SK-N-SH (cell line): Measurements from ENCODE around the gene OGFRL1. TPM values are rescaled to one million over a fixed set of nuclear protein-coding genes. Genes with fewer than 3 reads are reported as not detected.

Source experiments
- CTCF ChIA-PET: fragments of 300-600, 350-600 bp; formaldehyde crosslinking; extraction: SDS; loops from one replicate; lab custom pipeline; 2021; lab: Yijun Ruan, JAX
- POLR2A ChIA-PET: fragments of 350-600 bp; sonication (Branson Sonifier 250); formaldehyde crosslinking; extraction: SDS; loops from one replicate; lab custom pipeline; 2020; ENCODE audit warnings: antibody characterized with exemption, inconsistent platforms; lab: Yijun Ruan, JAX
- DNase-seq: peaks from one replicate; pipeline ENCODE4 v3.0.0; 2012
- H2AFZ ChIP-seq: fragments of 200-600 bp; sonication (generic); 2 replicates; pipeline ENCODE4 v1.8.1; 2016; ENCODE audit warnings: antibody characterized with exemption, mild to moderate bottlenecking, low read depth
- H3F3A ChIP-seq: fragments of 200-600 bp; sonication (generic); replicated peaks from 2 replicates; pipeline ENCODE3; 2016; ENCODE audit warnings: antibody characterized with exemption, mild to moderate bottlenecking; ENCODE audit not compliant: insufficient read depth
- H3K27ac ChIP-seq, 2 experiments: fragments of 200-500 bp in 1 of 2; fragments of 200-600 bp in 1 of 2; sonication (Bioruptor generic) in 1 of 2; sonication (generic), shearing (Covaris generic) in 1 of 2; 2 replicates each; pipeline versions ENCODE4 v1.5.1 to v1.6.1; 2014 to 2016; ENCODE audit warnings: low read depth in 2 of 2, inconsistent platforms in 1 of 2, low read length in 1 of 2, mild to moderate bottlenecking in 1 of 2, mixed read lengths in 1 of 2
- H3K27me3 ChIP-seq: fragments of 200-600 bp; sonication (generic), shearing (Covaris generic); 2 replicates; pipeline ENCODE4 v1.6.1; 2016; ENCODE audit warnings: mixed run types; ENCODE audit not compliant: insufficient read depth
- H3K36me3 ChIP-seq, 2 experiments: fragments of 200-500 bp in 1 of 2; fragments of 200-600 bp in 1 of 2; sonication (Bioruptor generic) in 1 of 2; sonication (generic) in 1 of 2; replicated peaks in 1 of 2; 2 replicates each; pipeline versions ENCODE3 to v1.5.1; 2014 to 2016; ENCODE audit warnings: low read length in 1 of 2, mild to moderate bottlenecking in 1 of 2; ENCODE audit not compliant: insufficient read depth in 2 of 2, control insufficient read depth in 1 of 2
- H3K4me1 ChIP-seq, 2 experiments: fragments of 200-500 bp in 1 of 2; fragments of 200-600 bp in 1 of 2; sonication (Bioruptor generic) in 1 of 2; sonication (generic), shearing (Covaris generic) in 1 of 2; 2 replicates each; pipeline versions ENCODE4 v1.5.1 to v1.6.1; 2014 to 2016; ENCODE audit warnings: low read depth in 1 of 2, low read length in 1 of 2, mixed run types in 1 of 2; ENCODE audit not compliant: insufficient read depth in 2 of 2, control insufficient read depth in 1 of 2
- H3K4me2 ChIP-seq: fragments of 200-600 bp; sonication (generic), shearing (Covaris generic); 2 replicates; pipeline ENCODE4 v1.6.1; 2017; ENCODE audit warnings: mixed run types
- H3K4me3 ChIP-seq, 2 experiments: fragments of 200-500 bp in 1 of 2; fragments of 200-600 bp in 1 of 2; sonication (Bioruptor generic) in 1 of 2; sonication (generic), shearing (Covaris generic) in 1 of 2; 2 replicates each; pipeline versions ENCODE4 v1.5.1 to v1.8.1; 2014 to 2016; ENCODE audit warnings: low read depth in 2 of 2, inconsistent platforms in 1 of 2, low read length in 1 of 2, mild to moderate bottlenecking in 1 of 2, mixed read lengths in 1 of 2, moderate library complexity in 1 of 2
- H3K79me2 ChIP-seq: fragments of 200-600 bp; sonication (generic); 2 replicates; pipeline ENCODE4 v1.8.1; 2017; ENCODE audit warnings: mild to moderate bottlenecking; ENCODE audit not compliant: insufficient read depth
- H3K9ac ChIP-seq: fragments of 200-600 bp; sonication (generic); 2 replicates; pipeline ENCODE4 v1.6.1; 2017; ENCODE audit warnings: mixed run types
- H3K9me2 ChIP-seq: fragments of 200-600 bp; sonication (generic); 2 replicates; pipeline ENCODE4 v1.6.1; 2017; ENCODE audit warnings: mixed run types
- H3K9me3 ChIP-seq: fragments of 200-600 bp; sonication (generic); 2 replicates; pipeline ENCODE4 v1.6.1; 2017; ENCODE audit warnings: mixed run types, mild to moderate bottlenecking, moderate library complexity
- H4K20me1 ChIP-seq: fragments of 200-600 bp; sonication (generic); 2 replicates; pipeline ENCODE4 v1.6.1; 2017; ENCODE audit warnings: mild to moderate bottlenecking, mixed run types; ENCODE audit not compliant: insufficient read depth
- CHD2 ChIP-seq: fragments of 150-350 bp; IDR thresholded peaks from 2 replicates; pipeline ENCODE4 v1.6.1; 2018; ENCODE audit warnings: low read length; ENCODE audit not compliant: partially characterized antibody
- CTCF ChIP-seq: fragments of 200-600 bp; sonication (generic); IDR thresholded peaks from 2 replicates; pipeline ENCODE4 v1.6.1; 2017; ENCODE audit warnings: antibody characterized with exemption, mild to moderate bottlenecking, moderate library complexity
- ELF1 ChIP-seq: IDR thresholded peaks from 2 replicates; pipeline ENCODE4 v1.4.0; 2012
- EZH2phosphoT487 ChIP-seq: fragments of 200-600 bp; sonication (generic); IDR thresholded peaks from 2 replicates; pipeline ENCODE4 v1.6.1; 2017; ENCODE audit warnings: low read depth, mixed run types, mild to moderate bottlenecking, antibody characterized with exemption, moderate library complexity, borderline replicate concordance
- FOXJ3 ChIP-seq: sonication (generic); formaldehyde crosslinking; IDR thresholded peaks from 2 replicates; pipeline ENCODE4 v1.5.1; 2020; ENCODE audit warnings: mild to moderate bottlenecking, missing genetic modification reagents
- FOXM1 ChIP-seq: IDR thresholded peaks from 2 replicates; pipeline ENCODE4 v1.4.0; 2012; ENCODE audit warnings: low read depth, mild to moderate bottlenecking
- GABPA ChIP-seq: IDR thresholded peaks from 2 replicates; pipeline ENCODE4 v1.4.0; 2012; ENCODE audit warnings: low read depth, mild to moderate bottlenecking
- GATA2 ChIP-seq: sonication (generic); formaldehyde crosslinking; IDR thresholded peaks from 2 replicates; pipeline ENCODE4 v1.5.0; 2020; ENCODE audit warnings: mild to moderate bottlenecking, missing genetic modification reagents
- MEF2A ChIP-seq: IDR thresholded peaks from 2 replicates; pipeline ENCODE4 v1.4.0; 2012; ENCODE audit warnings: low read depth, borderline replicate concordance
- MXI1 ChIP-seq: IDR thresholded peaks from 2 replicates; pipeline ENCODE4 v1.6.1; 2012; ENCODE audit warnings: mild to moderate bottlenecking, low read depth, low read length, improper control_type of control experiment
- POLR2AphosphoS5 ChIP-seq: IDR thresholded peaks from 2 replicates; pipeline ENCODE4 v1.6.1; 2012; ENCODE audit warnings: low read depth, low read length
- RAD21 ChIP-seq: IDR thresholded peaks from 2 replicates; pipeline ENCODE4 v1.6.1; 2012; ENCODE audit warnings: mild to moderate bottlenecking, low read length
- RCOR1 ChIP-seq: fragments of 150-350 bp; IDR thresholded peaks from 2 replicates; pipeline ENCODE4 v1.6.1; 2017; ENCODE audit warnings: antibody characterized with exemption, low read length
- RFX5 ChIP-seq: IDR thresholded peaks from 2 replicates; pipeline ENCODE4 v1.6.1; 2012; ENCODE audit warnings: mild to moderate bottlenecking, improper control_type of control experiment, low read length
- SIN3A ChIP-seq: IDR thresholded peaks from 2 replicates; pipeline ENCODE4 v1.6.1; 2012; ENCODE audit warnings: low read depth, mild to moderate bottlenecking, low read length, moderate library complexity, borderline replicate concordance
- SMC3 ChIP-seq: IDR thresholded peaks from 2 replicates; pipeline ENCODE4 v1.6.1; 2012; ENCODE audit warnings: low read depth, low read length, improper control_type of control experiment
- USF1 ChIP-seq: IDR thresholded peaks from 2 replicates; pipeline ENCODE4 v1.4.0; 2012; ENCODE audit warnings: low read depth, borderline replicate concordance
- ZBTB33 ChIP-seq: IDR thresholded peaks from 2 replicates; pipeline ENCODE4 v1.4.0; 2012; ENCODE audit warnings: low read depth, borderline replicate concordance
- WGBS: methylation state at CpG from one replicate; pipeline ENCODE4 v1.1.6; 2017; ENCODE audit warnings: low lambda C conversion rate; 5-methylcytosine and 5-hydroxymethylcytosine counted together
- polyA plus RNA-seq, 3 experiments: library from polyadenylated mRNA; depleted of rRNA; stranded (reverse); fragments of >200 nt; gene quantifications; 2 replicates each; pipeline ENCODE4 v1.2.3, GENCODE V29; 2012

The OGFRL1 gene
- polyA plus RNA-seq, 1 of the 3 experiments (the other 2 are of a cell fraction) = 2.4 TPM

GRCh38 chr6:71289039-71289801, 609 bp downstream of the OGFRL1 start:
- H3K4me2 ChIP-seq = peak overlapping the region; percentile 95
- H3K27me3 ChIP-seq = no peaks in the 10 kb centered on the region
- no peaks in the 10 kb centered on the region for H3K9me2 ChIP-seq
- H3K4me3 ChIP-seq = peak overlapping the region; percentile 76 to 88
- no peaks in the 10 kb centered on the region for H3K9me3 ChIP-seq
- WGBS = 8% methylated on average over 25 of the region's 57 CpGs
- peaks cover 7% of the 10 kb centered on the region for H3F3A ChIP-seq
- H3K36me3 ChIP-seq = peaks cover 0 to 4% of the 10 kb centered on the region in 2 experiments
- peak overlapping the region in 1 of 2 experiments; percentile 80; a peak in 2 of 4 replicates for H3K27ac ChIP-seq
- no peaks in the 10 kb centered on the region for H4K20me1 ChIP-seq
- H2AFZ ChIP-seq = peak overlapping the region; percentile 77; the same call in 1 of the 2 replicates
- TF ChIP-seq RAD21 (no peak), ELF1 (no peak), MEF2A (no peak), MXI1 (no peak), SMC3 (no peak), EZH2phosphoT487 (no peak), FOXM1 (no peak), CHD2 (no peak), GABPA (no peak), FOXJ3 (CRISPR knock-in tag) (no peak), CTCF (no peak), POLR2AphosphoS5 (no peak), ZBTB33 (no peak), SIN3A (no peak), USF1 (no peak), RCOR1 (no peak), RFX5 (no peak), GATA2 (CRISPR knock-in tag) (no peak)
- POLR2A ChIA-PET = no interaction called here
- H3K4me1 ChIP-seq = peaks cover 0 to 13% of the 10 kb centered on the region in 2 experiments; a peak in 2 of 4 replicates
- peak; percentile 83 for DNase-seq
- H3K79me2 ChIP-seq = peaks cover 5% of the 10 kb centered on the region
- peak overlapping the region; percentile 73 for H3K9ac ChIP-seq
- CTCF ChIA-PET = interaction anchor here (1.0 to 2.9 kb wide), 7 partner anchors 11 to 99 kb away, joined by 3 to 17 read pairs (median 4); no protein-coding TSS in a partner anchor
